ENCODE measurements around the gene BOK.
"Not testable (repeated sequence)": the region's sequence is repeated elsewhere in the genome, so short reads cannot be mapped to it uniquely, and the experiment has no call there.

The BOK gene

DNA sequence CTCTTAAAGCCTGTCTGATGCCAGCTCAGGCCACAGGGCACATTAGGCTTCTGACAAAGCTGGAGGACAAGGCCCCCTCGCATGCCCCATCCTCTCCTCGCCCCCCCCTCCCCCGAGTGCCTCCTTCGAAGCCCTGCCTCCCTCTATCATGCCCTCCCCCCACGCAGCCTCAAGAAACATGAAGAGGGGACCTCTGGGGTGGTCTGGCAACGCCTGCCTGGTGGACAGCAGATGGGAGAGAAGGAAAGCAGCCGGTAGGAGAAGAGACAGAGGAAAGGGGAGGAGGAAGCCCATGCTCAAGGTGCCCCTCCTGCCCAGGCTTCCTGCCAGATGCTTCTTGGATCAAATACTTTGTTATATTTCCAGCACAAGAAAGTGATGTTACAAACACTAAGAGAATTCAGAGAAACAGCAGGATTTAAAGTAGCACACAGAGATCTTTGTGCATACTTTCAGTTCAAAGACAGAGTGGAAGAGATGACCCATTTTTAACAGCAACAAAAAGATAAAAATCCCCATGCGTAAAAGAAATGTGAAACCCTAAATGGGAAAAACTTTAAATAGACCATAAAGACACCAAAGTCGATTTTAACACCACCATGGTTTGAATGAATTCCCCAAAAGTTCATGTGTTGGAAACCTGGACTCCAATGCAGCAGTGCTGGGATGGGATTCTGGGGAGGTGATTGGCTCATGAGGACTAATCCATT is 19.0 kb downstream of the BOK start:
- Histone ChIP-seq H3K36me3 (ENCODE audit: control insufficient read depth, insufficient read depth, low read length) (peaks cover 13% of the 10 kb centered on the region; the same call in 1 of the 2 replicates), H3K27me3 (ENCODE audit: control insufficient read depth, insufficient read depth, low read length) (no peaks in the 10 kb centered on the region), H3K4me1 (ENCODE audit: control insufficient read depth, insufficient read depth, low read length) (no peaks in the 10 kb centered on the region), H3K9ac (ENCODE audit: low read depth, low read length) (no peak overlapping the region), H3K27ac (ENCODE audit: low read depth, low read length) (no peak overlapping the region), H3K4me3 (ENCODE audit: low read depth, low read length) (no peak overlapping the region), H3K9me3 (ENCODE audit: control insufficient read depth, insufficient read depth, low read length) (no peaks in the 10 kb centered on the region)

DNA sequence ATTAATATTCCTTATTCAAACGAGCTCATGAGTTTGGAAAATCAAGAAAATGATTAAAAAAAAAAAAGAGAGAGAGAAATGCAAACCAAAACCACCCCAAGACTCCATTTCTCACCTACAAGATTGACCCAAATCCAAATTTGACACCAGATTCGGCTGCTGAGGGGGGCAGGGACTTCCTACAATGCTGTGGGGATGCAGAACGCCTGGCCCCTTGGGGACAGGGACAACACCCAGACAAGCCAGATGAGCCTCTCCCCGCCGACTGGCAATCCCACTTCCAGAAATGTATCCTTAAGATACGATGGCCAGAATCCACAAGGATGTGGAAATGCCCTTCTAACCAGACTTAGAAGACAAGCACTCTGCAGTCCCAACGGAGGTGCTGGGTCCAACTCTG is 20.7 kb downstream of the BOK start:
- Histone ChIP-seq H3K4me3 (ENCODE audit: low read depth, low read length) (no peak overlapping the region), H3K36me3 (ENCODE audit: control insufficient read depth, insufficient read depth, low read length) (peaks cover 22% of the 10 kb centered on the region)

DNA sequence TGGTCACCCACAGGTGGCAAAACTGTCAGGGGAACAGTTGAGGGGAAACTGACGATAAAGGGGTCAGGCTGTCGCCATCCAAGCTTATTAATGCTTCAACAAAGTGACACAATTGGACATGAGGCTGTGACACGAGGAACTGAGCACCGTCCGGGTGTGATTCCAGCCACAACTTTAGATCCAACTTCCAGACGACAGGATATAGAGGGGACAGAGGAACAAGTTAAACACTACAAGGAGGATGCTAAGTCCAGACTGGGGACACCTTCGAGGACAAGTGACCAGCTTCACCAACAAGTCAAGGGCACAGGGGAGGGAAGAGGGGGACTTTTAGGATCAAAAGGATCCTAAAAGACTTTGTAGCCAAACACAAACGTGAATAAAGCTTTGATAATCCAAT is 23.8 kb downstream of the BOK start:
- Histone ChIP-seq H3K27ac (ENCODE audit: low read depth, low read length) (no peak overlapping the region), H3K9ac (ENCODE audit: low read depth, low read length) (no peak overlapping the region), H3K9me3 (ENCODE audit: control insufficient read depth, insufficient read depth, low read length) (peaks cover 13% of the 10 kb centered on the region), H3K36me3 (ENCODE audit: control insufficient read depth, insufficient read depth, low read length) (peaks cover 29% of the 10 kb centered on the region), H3K4me3 (ENCODE audit: low read depth, low read length) (no peak overlapping the region), H3K4me1 (ENCODE audit: control insufficient read depth, insufficient read depth, low read length) (peaks cover 5% of the 10 kb centered on the region; the same call in 1 of the 2 replicates), H3K27me3 (ENCODE audit: control insufficient read depth, insufficient read depth, low read length) (no peaks in the 10 kb centered on the region)

More for the DNA sequence above, 20.7 kb downstream of the BOK start:
- Histone ChIP-seq H3K9me3 (ENCODE audit: control insufficient read depth, insufficient read depth, low read length) (no peaks in the 10 kb centered on the region), H3K27ac (ENCODE audit: low read depth, low read length) (no peak overlapping the region), H3K27me3 (ENCODE audit: control insufficient read depth, insufficient read depth, low read length) (no peaks in the 10 kb centered on the region), H3K4me1 (ENCODE audit: control insufficient read depth, insufficient read depth, low read length) (no peaks in the 10 kb centered on the region), H3K9ac (ENCODE audit: low read depth, low read length) (no peak overlapping the region)

DNA sequence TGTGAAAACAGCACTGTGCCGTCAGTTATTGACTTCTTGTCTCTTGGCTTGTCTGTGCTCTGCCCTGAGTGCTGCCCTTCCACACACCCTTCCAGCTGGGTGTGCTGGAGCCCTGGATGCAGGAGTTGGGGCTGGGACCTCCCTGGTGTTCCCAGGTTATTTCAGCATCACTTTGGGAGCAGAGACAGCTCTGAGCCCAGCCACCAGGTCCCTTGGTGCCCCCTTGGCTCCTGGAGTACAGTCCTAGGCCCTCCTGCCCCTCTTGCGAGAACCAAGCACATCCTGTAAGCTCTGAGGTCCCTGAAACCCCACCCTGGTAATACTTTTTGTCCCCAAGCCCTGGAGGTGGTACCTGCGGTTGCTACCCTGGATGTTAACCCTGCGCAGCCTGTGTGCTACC is 24.3 kb downstream of the BOK start:
- peaks cover 29% of the 10 kb centered on the region for H3K36me3 ChIP-seq (ENCODE audit: control insufficient read depth, insufficient read depth, low read length)

DNA sequence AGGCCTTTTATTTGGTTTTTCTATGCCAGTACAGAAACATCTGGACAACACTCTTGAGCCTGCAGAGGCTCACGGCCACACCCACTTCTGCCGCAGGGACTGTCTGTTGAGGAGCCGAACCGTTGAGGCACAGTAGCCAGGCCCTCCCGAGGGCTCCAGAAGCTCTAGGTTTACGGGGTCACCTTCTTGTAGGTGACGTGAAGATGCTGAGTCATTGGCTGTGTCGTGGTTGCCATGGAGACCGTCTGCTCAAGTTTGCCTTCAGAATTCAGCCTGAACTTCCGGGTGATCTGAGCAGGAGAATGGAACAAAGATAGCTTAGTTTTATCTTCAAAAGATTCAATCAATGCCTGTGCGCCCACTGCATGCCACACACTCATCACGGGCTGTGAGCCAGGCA is 25.9 kb downstream of the BOK start:
- Histone ChIP-seq H3K9ac (ENCODE audit: low read depth, low read length) (no peak overlapping the region), H3K4me3 (ENCODE audit: low read depth, low read length) (no peak overlapping the region), H3K27me3 (ENCODE audit: control insufficient read depth, insufficient read depth, low read length) (no peaks in the 10 kb centered on the region), H3K36me3 (ENCODE audit: control insufficient read depth, insufficient read depth, low read length) (peaks cover 29% of the 10 kb centered on the region), H3K4me1 (ENCODE audit: control insufficient read depth, insufficient read depth, low read length) (peaks cover 10% of the 10 kb centered on the region), H3K9me3 (ENCODE audit: control insufficient read depth, insufficient read depth, low read length) (peaks cover 15% of the 10 kb centered on the region), H3K27ac (ENCODE audit: low read depth, low read length) (no peak overlapping the region)

More for the DNA sequence above, 24.3 kb downstream of the BOK start:
- Histone ChIP-seq H3K27me3 (ENCODE audit: control insufficient read depth, insufficient read depth, low read length) (no peaks in the 10 kb centered on the region), H3K27ac (ENCODE audit: low read depth, low read length) (no peak overlapping the region), H3K4me3 (ENCODE audit: low read depth, low read length) (no peak overlapping the region), H3K9ac (ENCODE audit: low read depth, low read length) (no peak overlapping the region), H3K9me3 (ENCODE audit: control insufficient read depth, insufficient read depth, low read length) (peaks cover 15% of the 10 kb centered on the region), H3K4me1 (ENCODE audit: control insufficient read depth, insufficient read depth, low read length) (peaks cover 5% of the 10 kb centered on the region; the same call in 1 of the 2 replicates)

DNA sequence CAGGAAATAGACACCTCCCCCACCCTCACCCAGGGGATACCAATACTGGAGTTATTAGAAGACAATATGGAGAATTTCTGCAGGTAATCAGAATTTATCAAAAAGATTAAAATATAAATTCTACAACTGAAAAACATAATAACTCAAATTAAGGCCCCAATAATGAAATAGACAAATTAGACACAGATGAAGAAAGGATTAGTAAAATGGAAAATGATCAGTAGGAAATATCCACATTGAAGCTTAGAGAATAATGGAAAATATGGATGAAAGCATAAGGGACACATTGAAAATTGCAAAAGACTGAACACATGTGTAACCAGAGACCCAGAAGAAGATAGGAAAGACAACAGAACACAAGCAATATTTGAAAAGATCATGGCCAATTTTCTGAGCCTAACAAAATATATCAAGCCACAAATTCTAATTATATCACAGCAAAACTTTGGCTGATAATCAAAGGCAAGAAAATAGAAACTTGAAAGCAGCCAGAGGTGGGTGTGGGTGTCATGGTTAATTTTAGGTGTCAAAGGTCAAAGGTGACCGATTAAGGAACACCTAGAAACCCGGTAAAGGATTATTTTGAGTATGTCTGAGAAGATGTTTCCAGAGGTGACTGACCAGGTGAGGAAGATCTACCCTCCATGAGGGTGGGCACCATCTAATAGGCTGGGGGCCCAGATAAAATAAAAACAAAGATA is 28.2 kb downstream of the BOK start:
- Histone ChIP-seq H3K27ac (ENCODE audit: low read depth, low read length) (no peak overlapping the region), H3K4me3 (ENCODE audit: low read depth, low read length) (no peak overlapping the region), H3K27me3 (ENCODE audit: control insufficient read depth, insufficient read depth, low read length) (no peaks in the 10 kb centered on the region), H3K36me3 (ENCODE audit: control insufficient read depth, insufficient read depth, low read length) (peaks cover 29% of the 10 kb centered on the region), H3K4me1 (ENCODE audit: control insufficient read depth, insufficient read depth, low read length) (peaks cover 13% of the 10 kb centered on the region), H3K9me3 (ENCODE audit: control insufficient read depth, insufficient read depth, low read length) (peaks cover 15% of the 10 kb centered on the region), H3K9ac (ENCODE audit: low read depth, low read length) (no peak overlapping the region)

DNA sequence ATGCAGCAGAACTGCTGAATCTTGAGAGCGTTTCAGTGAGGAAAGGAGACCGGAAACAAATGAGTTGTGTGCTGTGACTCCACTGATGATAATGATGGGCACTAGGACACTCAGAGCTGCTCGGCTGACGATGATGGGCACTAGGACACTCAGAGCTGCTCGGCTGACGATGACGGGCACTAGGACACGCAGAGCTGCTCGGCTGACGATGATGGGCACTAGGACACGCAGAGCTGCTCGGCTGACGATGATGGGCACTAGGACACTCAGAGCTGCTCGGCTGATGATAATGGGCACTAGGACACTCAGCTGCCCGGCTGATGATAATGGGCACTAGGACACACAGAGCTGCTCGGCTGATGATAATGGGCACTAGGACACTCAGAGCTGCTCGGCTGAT is 31.3 kb downstream of the BOK start:
- not testable (repeated sequence) for H3K36me3 ChIP-seq (ENCODE audit: control insufficient read depth, insufficient read depth, low read length); H3K27ac ChIP-seq (ENCODE audit: low read depth, low read length); H3K9ac ChIP-seq (ENCODE audit: low read depth, low read length); H3K27me3 ChIP-seq (ENCODE audit: control insufficient read depth, insufficient read depth, low read length); H3K4me1 ChIP-seq (ENCODE audit: control insufficient read depth, insufficient read depth, low read length); H3K4me3 ChIP-seq (ENCODE audit: low read depth, low read length)
- peaks cover 15% of the 10 kb centered on the region for H3K9me3 ChIP-seq (ENCODE audit: control insufficient read depth, insufficient read depth, low read length)

DNA sequence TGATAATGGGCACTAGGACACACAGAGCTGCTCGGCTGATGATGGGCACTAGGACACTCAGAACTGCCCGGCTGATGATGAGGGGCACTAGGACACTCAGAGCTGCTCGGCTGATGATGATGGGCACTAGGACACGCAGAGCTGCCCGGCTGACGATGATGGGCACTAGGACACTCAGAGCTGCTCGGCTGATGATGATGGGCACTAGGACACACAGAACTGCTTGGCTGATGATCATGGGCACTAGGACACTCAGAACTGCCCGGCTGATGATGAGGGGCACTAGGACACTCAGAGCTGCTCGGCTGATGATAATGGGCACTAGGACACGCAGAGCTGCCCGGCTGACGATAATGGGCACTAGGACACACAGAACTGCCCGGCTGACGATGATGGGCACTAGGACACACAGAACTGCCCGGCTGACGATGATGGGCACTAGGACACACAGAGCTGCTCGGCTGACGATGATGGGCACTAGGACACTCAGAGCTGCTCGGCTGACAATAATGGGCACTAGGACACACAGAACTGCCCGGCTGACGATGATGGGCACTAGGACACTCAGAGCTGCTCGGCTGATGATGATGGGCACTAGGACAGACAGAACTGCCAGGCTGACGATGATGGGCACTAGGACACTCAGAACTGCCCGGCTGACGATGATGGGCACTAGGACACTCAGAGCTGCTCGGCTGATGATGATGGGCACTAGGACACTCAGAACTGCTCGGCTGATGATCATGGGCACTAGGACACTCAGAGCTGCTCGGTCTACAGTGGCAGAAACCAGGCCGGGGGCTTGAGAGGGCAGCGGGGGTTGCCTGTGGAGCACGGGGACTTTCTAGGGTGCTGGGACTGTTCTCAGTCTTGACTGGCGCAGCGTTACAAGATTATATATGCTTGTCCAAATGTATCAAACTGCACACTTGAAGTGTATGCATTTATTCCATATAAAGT is 32.2 kb downstream of the BOK start:
- H3K9me3 ChIP-seq (ENCODE audit: control insufficient read depth, insufficient read depth, low read length): peaks cover 15% of the 10 kb centered on the region
- H3K27ac ChIP-seq (ENCODE audit: low read depth, low read length); H3K4me1 ChIP-seq (ENCODE audit: control insufficient read depth, insufficient read depth, low read length); H3K27me3 ChIP-seq (ENCODE audit: control insufficient read depth, insufficient read depth, low read length); H3K36me3 ChIP-seq (ENCODE audit: control insufficient read depth, insufficient read depth, low read length); H3K9ac ChIP-seq (ENCODE audit: low read depth, low read length); H3K4me3 ChIP-seq (ENCODE audit: low read depth, low read length): not testable (repeated sequence)

DNA sequence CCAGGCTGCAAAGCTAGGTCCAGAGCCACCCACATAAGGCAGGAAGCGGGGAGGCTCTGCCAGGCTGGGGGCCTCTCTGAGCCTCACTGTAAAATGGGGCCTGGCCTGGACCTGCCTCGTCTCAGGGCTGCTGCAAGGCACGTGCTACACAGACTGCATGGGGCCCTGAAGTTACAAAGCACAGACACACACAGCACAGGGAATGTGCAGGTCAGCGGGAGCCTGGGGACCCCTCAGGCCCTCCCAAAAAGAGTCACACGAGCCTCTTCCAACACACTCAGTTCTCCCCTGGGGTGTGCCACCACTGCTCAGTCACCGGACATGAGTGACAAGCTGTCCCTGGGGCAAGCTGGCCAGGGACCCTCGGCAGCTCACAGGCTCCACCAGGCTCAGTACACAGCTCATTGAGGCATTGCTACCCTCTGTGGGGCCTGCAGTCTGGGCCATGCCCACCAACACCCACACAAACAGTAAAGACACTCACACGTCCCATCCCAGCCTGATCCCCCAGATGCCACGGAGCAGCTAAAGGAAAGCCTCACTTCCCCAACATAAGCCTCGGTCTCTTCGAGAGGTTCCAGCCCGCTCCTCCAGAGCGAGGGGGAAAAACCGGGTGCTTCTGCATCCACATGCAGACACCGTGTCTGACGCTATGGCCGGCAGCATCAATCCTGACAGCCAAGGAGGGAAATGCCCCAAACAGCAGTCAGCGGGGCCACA is 33.7 kb downstream of the BOK start:
- H3K27me3 ChIP-seq (ENCODE audit: control insufficient read depth, insufficient read depth, low read length): no peaks in the 10 kb centered on the region
- peaks cover 3% of the 10 kb centered on the region for H3K9me3 ChIP-seq (ENCODE audit: control insufficient read depth, insufficient read depth, low read length)
- H3K4me3 ChIP-seq (ENCODE audit: low read depth, low read length): no peak overlapping the region
- no peak overlapping the region for H3K27ac ChIP-seq (ENCODE audit: low read depth, low read length)
- peaks cover 7% of the 10 kb centered on the region; the same call in 1 of the 2 replicates for H3K4me1 ChIP-seq (ENCODE audit: control insufficient read depth, insufficient read depth, low read length)
- no peak overlapping the region for H3K9ac ChIP-seq (ENCODE audit: low read depth, low read length)
- peaks cover 6% of the 10 kb centered on the region for H3K36me3 ChIP-seq (ENCODE audit: control insufficient read depth, insufficient read depth, low read length)

DNA sequence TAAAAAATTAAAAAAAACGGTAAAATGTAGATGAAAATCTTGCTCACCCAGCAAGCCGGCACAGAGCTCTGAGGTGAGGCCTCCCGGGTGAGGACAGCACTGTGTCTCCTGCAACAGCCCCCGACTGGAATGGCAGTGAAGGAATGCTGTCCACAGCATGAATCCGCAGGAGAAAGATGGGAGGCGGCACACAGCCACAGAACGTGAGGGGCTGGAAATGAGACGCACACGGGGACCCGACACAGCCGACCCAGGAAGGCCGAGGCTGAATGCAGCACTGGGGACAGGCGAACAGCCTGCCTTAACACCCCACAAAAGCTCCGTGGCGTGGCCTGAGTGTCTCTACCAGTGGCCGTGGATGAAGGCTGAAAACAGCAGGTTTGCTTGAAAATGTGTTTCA is 34.7 kb downstream of the BOK start:
- peaks cover 13% of the 10 kb centered on the region for H3K36me3 ChIP-seq (ENCODE audit: control insufficient read depth, insufficient read depth, low read length)
- no peak overlapping the region for H3K27ac ChIP-seq (ENCODE audit: low read depth, low read length)
- peaks cover 7% of the 10 kb centered on the region; the same call in 1 of the 2 replicates for H3K4me1 ChIP-seq (ENCODE audit: control insufficient read depth, insufficient read depth, low read length)
- no peak overlapping the region for H3K9ac ChIP-seq (ENCODE audit: low read depth, low read length)
- no peaks in the 10 kb centered on the region for H3K9me3 ChIP-seq (ENCODE audit: control insufficient read depth, insufficient read depth, low read length)
- H3K4me3 ChIP-seq (ENCODE audit: low read depth, low read length): no peak overlapping the region
- no peaks in the 10 kb centered on the region for H3K27me3 ChIP-seq (ENCODE audit: control insufficient read depth, insufficient read depth, low read length)

Data from HUES48 (cell line).